HCT116 (cell line): ENCODE data around the gene FCER1G. TPM values are rescaled to one million over a fixed set of nuclear protein-coding genes. Genes with fewer than 3 reads are reported as not detected.

Experiments
- ATAC-seq: fragments of 200-7000 bp; cut with Tn5 transposase; 2 replicates; pipeline ENCODE4 v1.9.1; 2020; ENCODE audit warnings: mild to moderate bottlenecking, moderate library complexity
- BruUV-seq: library from RNA; stranded (reverse); fragments of 400-500 nt; replicated peaks from 2 replicates; lab custom pipeline; 2021; lab: Mats Ljungman, UMichigan
- CTCF ChIA-PET: fragments of 300-600 bp; sonication (Branson Sonifier 250); formaldehyde crosslinking; loops from one replicate; lab custom pipeline; 2021; ENCODE audit warnings: antibody characterized with exemption; lab: Charles Lee
- POLR2A ChIA-PET: fragments of 300-600, 350-600 bp; sonication (Branson Sonifier 250); formaldehyde crosslinking; loops from one replicate; lab custom pipeline; 2021; ENCODE audit warnings: antibody characterized with exemption; lab: Charles Lee
- RAD21 ChIA-PET, 2 experiments: fragments of 300-600 bp; sonication (Branson Sonifier 250); formaldehyde crosslinking; loops; one replicate each; lab custom pipeline; 2023; ENCODE audit warnings: low total read pairs in 2 of 2; ENCODE audit not compliant: uncharacterized antibody in 2 of 2, unreplicated experiment in 2 of 2, low non-redundant PET in 1 of 2; lab: Charles Lee
- DNase-seq: peaks from one replicate; pipeline ENCODE4 v3.0.0-alpha.2; 2010; ENCODE audit warnings: low read depth, low spot score
- H2AFZ ChIP-seq: fragments of 200-600 bp; shearing (Covaris generic), sonication (generic); 2 replicates; pipeline ENCODE4 v1.6.1; 2017; ENCODE audit warnings: low read depth, mixed run types, mixed read lengths, antibody characterized with exemption, low read length; ENCODE audit not compliant: poor library complexity, severe bottlenecking
- H3K27ac ChIP-seq: 2 replicates; pipeline ENCODE4 v1.5.1; 2012; ENCODE audit warnings: low read depth, low read length
- H3K27me3 ChIP-seq: fragments of 200-600 bp; sonication (generic); 2 replicates; pipeline ENCODE4 v1.6.1; 2016; ENCODE audit warnings: mixed run types, low read length, mixed read lengths; ENCODE audit not compliant: insufficient read depth
- H3K36me3 ChIP-seq, 2 experiments: fragments of 200-500 bp in 1 of 2; fragments of 200-600 bp in 1 of 2; sonication (Bioruptor generic) in 1 of 2; sonication (generic) in 1 of 2; 2 replicates each; pipeline versions ENCODE4 v1.5.1 to v1.6.1; 2014 to 2016; ENCODE audit warnings: low read length in 2 of 2, inconsistent platforms in 1 of 2, mixed read lengths in 1 of 2, mixed run types in 1 of 2; ENCODE audit not compliant: insufficient read depth in 2 of 2, control insufficient read depth in 1 of 2
- H3K4me1 ChIP-seq, 2 experiments: fragments of 200-600 bp in 1 of 2; sonication (generic) in 1 of 2; 2 replicates each; pipeline versions ENCODE4 v1.5.1 to v1.6.1; 2012 to 2017; ENCODE audit warnings: low read length in 2 of 2, inconsistent platforms in 1 of 2, mild to moderate bottlenecking in 1 of 2, mixed read lengths in 1 of 2, mixed run types in 1 of 2, moderate library complexity in 1 of 2; ENCODE audit not compliant: insufficient read depth in 2 of 2, control insufficient read depth in 1 of 2
- H3K4me2 ChIP-seq: fragments of 200-600 bp; sonication (generic); 2 replicates; pipeline ENCODE4 v1.6.1; 2017; ENCODE audit warnings: mixed run types, low read length, mixed read lengths
- H3K4me3 ChIP-seq, 2 experiments: fragments of 200-600 bp in 1 of 2; sonication (generic) in 1 of 2; replicated peaks in 1 of 2; 2 replicates each; pipeline ENCODE4 v1.5.1; 2011 to 2016; ENCODE audit warnings: low read length in 2 of 2, control low read depth in 1 of 2, low read depth in 1 of 2, mild to moderate bottlenecking in 1 of 2, mixed read lengths in 1 of 2, mixed run types in 1 of 2
- H3K79me2 ChIP-seq: fragments of 200-600 bp; sonication (generic); 2 replicates; pipeline ENCODE4 v1.6.1; 2017; ENCODE audit warnings: mild to moderate bottlenecking, mixed run types, low read length, moderate library complexity, mixed read lengths; ENCODE audit not compliant: insufficient read depth
- H3K9ac ChIP-seq: fragments of 200-600 bp; sonication (generic); 2 replicates; pipeline ENCODE4 v1.6.1; 2016; ENCODE audit warnings: low read length, mixed read lengths
- H3K9me2 ChIP-seq: fragments of 200-600 bp; sonication (generic), shearing (Covaris generic); 2 replicates; pipeline ENCODE4 v1.6.1; 2017; ENCODE audit warnings: mixed run types, mild to moderate bottlenecking, moderate library complexity; ENCODE audit not compliant: insufficient read depth
- H3K9me3 ChIP-seq, 2 experiments: fragments of 200-500 bp in 1 of 2; fragments of 200-600 bp in 1 of 2; sonication (Bioruptor generic) in 1 of 2; sonication (generic) in 1 of 2; 2 replicates each; pipeline ENCODE4 v1.6.1; 2014 to 2017; ENCODE audit warnings: low read length in 2 of 2, mixed read lengths in 2 of 2, inconsistent platforms in 1 of 2, low read depth in 1 of 2, mild to moderate bottlenecking in 1 of 2, mixed run types in 1 of 2, moderate library complexity in 1 of 2; ENCODE audit not compliant: control insufficient read depth in 1 of 2, insufficient read depth in 1 of 2
- H4K20me1 ChIP-seq: fragments of 200-600 bp; sonication (generic), shearing (Covaris generic); 2 replicates; pipeline ENCODE4 v1.6.1; 2017; ENCODE audit warnings: mixed run types, mild to moderate bottlenecking, moderate library complexity; ENCODE audit not compliant: insufficient read depth
- CBX3 ChIP-seq: IDR thresholded peaks from 2 replicates; pipeline ENCODE4 v1.6.1; 2012; ENCODE audit warnings: low read depth
- CEBPB ChIP-seq: IDR thresholded peaks from 2 replicates; pipeline ENCODE4 v1.6.1; 2012; ENCODE audit warnings: low read depth
- EGR1 ChIP-seq: IDR thresholded peaks from 2 replicates; pipeline ENCODE4 v1.6.1; 2012; ENCODE audit warnings: low read depth
- ELF1 ChIP-seq: IDR thresholded peaks from 2 replicates; pipeline ENCODE4 v1.6.1; 2012; ENCODE audit warnings: low read depth, borderline replicate concordance
- EZH2phosphoT487 ChIP-seq: fragments of 200-600 bp; IDR thresholded peaks from 2 replicates; pipeline ENCODE4 v1.6.1; 2018; ENCODE audit warnings: antibody characterized with exemption, borderline replicate concordance
- FOSL1 ChIP-seq: IDR thresholded peaks from 2 replicates; pipeline ENCODE4 v1.6.1; 2012; ENCODE audit warnings: low read depth
- POLR2A ChIP-seq: IDR thresholded peaks from 2 replicates; pipeline ENCODE4 v1.7.0; 2011; ENCODE audit warnings: borderline replicate concordance; ENCODE audit not compliant: insufficient read depth, insufficient read length; ENCODE audit errors: extremely low read depth
- POLR2AphosphoS5 ChIP-seq: IDR thresholded peaks from 2 replicates; pipeline ENCODE4 v1.6.1; 2011; ENCODE audit warnings: mild to moderate bottlenecking, low read depth, low read length, moderate library complexity
- SP1 ChIP-seq: IDR thresholded peaks from 2 replicates; pipeline ENCODE4 v1.6.1; 2012; ENCODE audit warnings: low read depth
- SRF ChIP-seq: IDR thresholded peaks from 2 replicates; pipeline ENCODE4 v1.6.1; 2012; ENCODE audit warnings: low read depth
- TCF7L2 ChIP-seq: IDR thresholded peaks from 2 replicates; pipeline ENCODE4 v1.7.0; 2011; ENCODE audit warnings: borderline replicate concordance, inconsistent platforms; ENCODE audit not compliant: insufficient read depth, insufficient read length; ENCODE audit errors: extremely low read depth
- YY1 ChIP-seq: IDR thresholded peaks from 2 replicates; pipeline ENCODE4 v1.6.1; 2011; ENCODE audit warnings: low read length, low read depth, moderate library complexity, mild to moderate bottlenecking; ENCODE audit not compliant: insufficient replicate concordance; ENCODE audit errors: extremely low read depth
- ZFX ChIP-seq: fragments of 450-650 bp; IDR thresholded peaks from 2 replicates; pipeline ENCODE4 v1.6.1; 2017
- ZNF274 ChIP-seq: fragments of 200-500 bp; sonication (Bioruptor generic); IDR thresholded peaks from 2 replicates; pipeline ENCODE4 v1.6.1; 2014; ENCODE audit warnings: mild to moderate bottlenecking, low read depth, low read length, inconsistent platforms
- intact Hi-C: fragments of 100-400 bp; cut with micrococcal nuclease; formaldehyde crosslinking; loops from 2 replicates; pipeline ENCODE4 v1.10.0; 2022
- total RNA-seq: library from RNA; stranded (reverse); gene quantifications from one replicate; pipeline ENCODE4 v1.2.1, GENCODE V29; 2021; ENCODE audit not compliant: unreplicated experiment
- TF ChIP-seq, protein P1 (sequence below): IDR thresholded peaks from 2 replicates; pipeline ENCODE4 v1.6.1; 2011; ENCODE audit warnings: mild to moderate bottlenecking, low read length, moderate library complexity; ENCODE audit not compliant: insufficient replicate concordance; ENCODE audit errors: extremely low read depth
- TF ChIP-seq, protein P2 (sequence below): IDR thresholded peaks from 2 replicates; pipeline ENCODE4 v1.6.1; 2012
- TF ChIP-seq, protein P3 (sequence below): IDR thresholded peaks from 2 replicates; pipeline ENCODE4 v1.6.1; 2012
- TF ChIP-seq, protein P4 (sequence below): IDR thresholded peaks from 2 replicates; pipeline ENCODE4 v1.6.1; 2012; ENCODE audit warnings: low read depth
- TF ChIP-seq, protein P5 (sequence below), 3 experiments: fragments of 200-600 bp in 1 of 3; sonication (generic) in 1 of 3; IDR thresholded peaks in 2 of 3; conservative IDR thresholded peaks in 1 of 3; 2 replicates each; pipeline ENCODE4 v1.5.1; 2012 to 2017; ENCODE audit warnings: low read depth in 2 of 3, low read length in 2 of 3, antibody characterized with exemption in 1 of 3, borderline replicate concordance in 1 of 3, control low read depth in 1 of 3, mild to moderate bottlenecking in 1 of 3, mixed read lengths in 1 of 3, mixed run types in 1 of 3, moderate library complexity in 1 of 3; ENCODE audit not compliant: insufficient read depth in 1 of 3

FCER1G gene
- total RNA-seq, 1 experiment from 2014 or later, result 0.86 TPM

DNA sequence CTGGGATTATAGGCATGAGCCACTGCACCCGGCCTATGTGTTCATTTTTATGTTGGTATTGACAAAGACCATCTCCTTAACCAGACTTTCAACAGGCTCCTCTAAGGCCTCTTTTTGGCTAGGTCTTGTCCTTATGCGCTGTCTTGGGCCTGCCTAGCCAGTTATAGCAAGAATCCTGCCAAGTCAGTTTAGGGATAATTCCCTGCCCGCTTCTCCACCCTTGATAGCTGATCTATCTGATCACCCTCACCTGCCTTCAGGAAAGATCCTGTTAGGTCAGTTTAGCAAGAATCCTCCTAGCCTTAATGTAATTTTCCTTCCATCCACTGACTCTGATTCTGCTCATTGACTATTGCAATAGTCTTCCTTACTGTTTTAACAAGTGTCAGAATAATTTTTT lies 35.4 kb upstream of the FCER1G start:
- Histone ChIP-seq H3K27ac (no peak overlapping the region), H3K4me2 (no peak overlapping the region), H3K9ac (no peak overlapping the region), H3K9me2 (no peaks in the 10 kb centered on the region), H3K9me3 (no peaks in the 10 kb centered on the region), H3K27me3 (no peaks in the 10 kb centered on the region), H3K4me3 (no peak overlapping the region), H3K79me2 (peaks cover 17% of the 10 kb centered on the region), H3K36me3 (peaks cover 2 to 4% of the 10 kb centered on the region in 2 experiments; a peak in 1 of 4 replicates), H3K4me1 (peaks cover 19 to 35% of the 10 kb centered on the region in 2 experiments), H2AFZ (no peak overlapping the region), H4K20me1 (no peaks in the 10 kb centered on the region)
- no peak for DNase-seq
- TF ChIP-seq, protein P1, sequence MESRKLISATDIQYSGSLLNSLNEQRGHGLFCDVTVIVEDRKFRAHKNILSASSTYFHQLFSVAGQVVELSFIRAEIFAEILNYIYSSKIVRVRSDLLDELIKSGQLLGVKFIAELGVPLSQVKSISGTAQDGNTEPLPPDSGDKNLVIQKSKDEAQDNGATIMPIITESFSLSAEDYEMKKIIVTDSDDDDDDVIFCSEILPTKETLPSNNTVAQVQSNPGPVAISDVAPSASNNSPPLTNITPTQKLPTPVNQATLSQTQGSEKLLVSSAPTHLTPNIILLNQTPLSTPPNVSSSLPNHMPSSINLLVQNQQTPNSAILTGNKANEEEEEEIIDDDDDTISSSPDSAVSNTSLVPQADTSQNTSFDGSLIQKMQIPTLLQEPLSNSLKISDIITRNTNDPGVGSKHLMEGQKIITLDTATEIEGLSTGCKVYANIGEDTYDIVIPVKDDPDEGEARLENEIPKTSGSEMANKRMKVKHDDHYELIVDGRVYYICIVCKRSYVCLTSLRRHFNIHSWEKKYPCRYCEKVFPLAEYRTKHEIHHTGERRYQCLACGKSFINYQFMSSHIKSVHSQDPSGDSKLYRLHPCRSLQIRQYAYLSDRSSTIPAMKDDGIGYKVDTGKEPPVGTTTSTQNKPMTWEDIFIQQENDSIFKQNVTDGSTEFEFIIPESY, result no peak
- TF ChIP-seq TCF7L2 (no peak), EZH2phosphoT487 (no peak), POLR2A (no peak), SRF (no peak), ELF1 (no peak), EGR1 (no peak), ZFX (no peak), ZNF274 (no peak), CBX3 (no peak), SP1 (no peak), YY1 (no peak), POLR2AphosphoS5 (no peak), CEBPB (no peak), FOSL1 (no peak)
- TF ChIP-seq, protein P2, sequence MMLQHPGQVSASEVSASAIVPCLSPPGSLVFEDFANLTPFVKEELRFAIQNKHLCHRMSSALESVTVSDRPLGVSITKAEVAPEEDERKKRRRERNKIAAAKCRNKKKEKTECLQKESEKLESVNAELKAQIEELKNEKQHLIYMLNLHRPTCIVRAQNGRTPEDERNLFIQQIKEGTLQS, result no peak
- TF ChIP-seq, protein P3, sequence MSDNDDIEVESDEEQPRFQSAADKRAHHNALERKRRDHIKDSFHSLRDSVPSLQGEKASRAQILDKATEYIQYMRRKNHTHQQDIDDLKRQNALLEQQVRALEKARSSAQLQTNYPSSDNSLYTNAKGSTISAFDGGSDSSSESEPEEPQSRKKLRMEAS, result no peak
- TF ChIP-seq, protein P4, sequence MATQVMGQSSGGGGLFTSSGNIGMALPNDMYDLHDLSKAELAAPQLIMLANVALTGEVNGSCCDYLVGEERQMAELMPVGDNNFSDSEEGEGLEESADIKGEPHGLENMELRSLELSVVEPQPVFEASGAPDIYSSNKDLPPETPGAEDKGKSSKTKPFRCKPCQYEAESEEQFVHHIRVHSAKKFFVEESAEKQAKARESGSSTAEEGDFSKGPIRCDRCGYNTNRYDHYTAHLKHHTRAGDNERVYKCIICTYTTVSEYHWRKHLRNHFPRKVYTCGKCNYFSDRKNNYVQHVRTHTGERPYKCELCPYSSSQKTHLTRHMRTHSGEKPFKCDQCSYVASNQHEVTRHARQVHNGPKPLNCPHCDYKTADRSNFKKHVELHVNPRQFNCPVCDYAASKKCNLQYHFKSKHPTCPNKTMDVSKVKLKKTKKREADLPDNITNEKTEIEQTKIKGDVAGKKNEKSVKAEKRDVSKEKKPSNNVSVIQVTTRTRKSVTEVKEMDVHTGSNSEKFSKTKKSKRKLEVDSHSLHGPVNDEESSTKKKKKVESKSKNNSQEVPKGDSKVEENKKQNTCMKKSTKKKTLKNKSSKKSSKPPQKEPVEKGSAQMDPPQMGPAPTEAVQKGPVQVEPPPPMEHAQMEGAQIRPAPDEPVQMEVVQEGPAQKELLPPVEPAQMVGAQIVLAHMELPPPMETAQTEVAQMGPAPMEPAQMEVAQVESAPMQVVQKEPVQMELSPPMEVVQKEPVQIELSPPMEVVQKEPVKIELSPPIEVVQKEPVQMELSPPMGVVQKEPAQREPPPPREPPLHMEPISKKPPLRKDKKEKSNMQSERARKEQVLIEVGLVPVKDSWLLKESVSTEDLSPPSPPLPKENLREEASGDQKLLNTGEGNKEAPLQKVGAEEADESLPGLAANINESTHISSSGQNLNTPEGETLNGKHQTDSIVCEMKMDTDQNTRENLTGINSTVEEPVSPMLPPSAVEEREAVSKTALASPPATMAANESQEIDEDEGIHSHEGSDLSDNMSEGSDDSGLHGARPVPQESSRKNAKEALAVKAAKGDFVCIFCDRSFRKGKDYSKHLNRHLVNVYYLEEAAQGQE, result no peak
- TF ChIP-seq, protein P5, sequence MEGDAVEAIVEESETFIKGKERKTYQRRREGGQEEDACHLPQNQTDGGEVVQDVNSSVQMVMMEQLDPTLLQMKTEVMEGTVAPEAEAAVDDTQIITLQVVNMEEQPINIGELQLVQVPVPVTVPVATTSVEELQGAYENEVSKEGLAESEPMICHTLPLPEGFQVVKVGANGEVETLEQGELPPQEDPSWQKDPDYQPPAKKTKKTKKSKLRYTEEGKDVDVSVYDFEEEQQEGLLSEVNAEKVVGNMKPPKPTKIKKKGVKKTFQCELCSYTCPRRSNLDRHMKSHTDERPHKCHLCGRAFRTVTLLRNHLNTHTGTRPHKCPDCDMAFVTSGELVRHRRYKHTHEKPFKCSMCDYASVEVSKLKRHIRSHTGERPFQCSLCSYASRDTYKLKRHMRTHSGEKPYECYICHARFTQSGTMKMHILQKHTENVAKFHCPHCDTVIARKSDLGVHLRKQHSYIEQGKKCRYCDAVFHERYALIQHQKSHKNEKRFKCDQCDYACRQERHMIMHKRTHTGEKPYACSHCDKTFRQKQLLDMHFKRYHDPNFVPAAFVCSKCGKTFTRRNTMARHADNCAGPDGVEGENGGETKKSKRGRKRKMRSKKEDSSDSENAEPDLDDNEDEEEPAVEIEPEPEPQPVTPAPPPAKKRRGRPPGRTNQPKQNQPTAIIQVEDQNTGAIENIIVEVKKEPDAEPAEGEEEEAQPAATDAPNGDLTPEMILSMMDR (IDR thresholded peaks at IDR 0.05 in 2 of 3, conservative IDR thresholded peaks at IDR 0.05 in 1 of 3; ENCODE audit: borderline replicate concordance in 1 of 3, insufficient read depth in 1 of 3, low read depth in 2 of 3, low read length in 2 of 3), result no peak
- ChIA-PET POLR2A (interaction anchor here (2.1 kb wide), 1 partner anchor 13 kb away, joined by 4 read pairs; the partner anchor contains the start of gene PPOX), CTCF (interaction anchor here (0.6 kb wide), 1 partner anchor 1148 kb away, joined by 4 read pairs; the partner anchor contains the start of gene PIGM), RAD21 (no interaction called here)
- no peak for ATAC-seq
- intact Hi-C loops, result no loop called here
- no TSS peak for BruUV-seq
